GM21619 (cell line): ENCODE measurements around the gene NXT1.

Source experiments
- ATAC-seq: cut with Tn5 transposase; IDR thresholded peaks from one replicate; pipeline ENCODE4 v1.9.1; 2021; ENCODE audit not compliant: unreplicated experiment

NXT1 gene

GRCh38 chr20:23386304-23387117 lies 35.9 kb downstream of the NXT1 start:
- ATAC-seq: no peak

GRCh38 chr20:23387118-23387443 lies 36.5 kb downstream of the NXT1 start:
- no peak for ATAC-seq

- no peak for ATAC-seq
These were observed 39.6 kb downstream of the NXT1 start for GRCh38 chr20:23390091-23390774.

- no peak for ATAC-seq
These were observed 41.2 kb downstream of the NXT1 start for GRCh38 chr20:23391707-23392310.

GRCh38 chr20:23393996-23394775 lies 43.6 kb downstream of the NXT1 start:
- no peak for ATAC-seq

GRCh38 chr20:23396950-23397627 lies 46.5 kb downstream of the NXT1 start:
- ATAC-seq: no peak

GRCh38 chr20:23397961-23398360 lies 47.4 kb downstream of the NXT1 start:
- ATAC-seq: no peak

GRCh38 chr20:23399568-23400241 lies 49.1 kb downstream of the NXT1 start:
- no peak for ATAC-seq

GRCh38 chr20:23401051-23401450 lies 50.5 kb downstream of the NXT1 start:
- no peak for ATAC-seq

- ATAC-seq: no peak
These were observed 53.2 kb downstream of the NXT1 start for GRCh38 chr20:23403751-23404150.

- ATAC-seq: no peak
These were observed 53.6 kb downstream of the NXT1 start for GRCh38 chr20:23404196-23404595.
